HG02840 (cell line): Measurements from ENCODE around the gene ARHGAP18.

Source experiments
- ATAC-seq: cut with Tn5 transposase; IDR thresholded peaks from one replicate; pipeline ENCODE4 v1.9.1; 2021; ENCODE audit warnings: mild to moderate bottlenecking, moderate library complexity, moderate number of reproducible peaks; ENCODE audit not compliant: unreplicated experiment, low FRiP score

Gene ARHGAP18, protein sequence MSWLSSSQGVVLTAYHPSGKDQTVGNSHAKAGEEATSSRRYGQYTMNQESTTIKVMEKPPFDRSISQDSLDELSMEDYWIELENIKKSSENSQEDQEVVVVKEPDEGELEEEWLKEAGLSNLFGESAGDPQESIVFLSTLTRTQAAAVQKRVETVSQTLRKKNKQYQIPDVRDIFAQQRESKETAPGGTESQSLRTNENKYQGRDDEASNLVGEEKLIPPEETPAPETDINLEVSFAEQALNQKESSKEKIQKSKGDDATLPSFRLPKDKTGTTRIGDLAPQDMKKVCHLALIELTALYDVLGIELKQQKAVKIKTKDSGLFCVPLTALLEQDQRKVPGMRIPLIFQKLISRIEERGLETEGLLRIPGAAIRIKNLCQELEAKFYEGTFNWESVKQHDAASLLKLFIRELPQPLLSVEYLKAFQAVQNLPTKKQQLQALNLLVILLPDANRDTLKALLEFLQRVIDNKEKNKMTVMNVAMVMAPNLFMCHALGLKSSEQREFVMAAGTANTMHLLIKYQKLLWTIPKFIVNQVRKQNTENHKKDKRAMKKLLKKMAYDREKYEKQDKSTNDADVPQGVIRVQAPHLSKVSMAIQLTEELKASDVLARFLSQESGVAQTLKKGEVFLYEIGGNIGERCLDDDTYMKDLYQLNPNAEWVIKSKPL

DNA sequence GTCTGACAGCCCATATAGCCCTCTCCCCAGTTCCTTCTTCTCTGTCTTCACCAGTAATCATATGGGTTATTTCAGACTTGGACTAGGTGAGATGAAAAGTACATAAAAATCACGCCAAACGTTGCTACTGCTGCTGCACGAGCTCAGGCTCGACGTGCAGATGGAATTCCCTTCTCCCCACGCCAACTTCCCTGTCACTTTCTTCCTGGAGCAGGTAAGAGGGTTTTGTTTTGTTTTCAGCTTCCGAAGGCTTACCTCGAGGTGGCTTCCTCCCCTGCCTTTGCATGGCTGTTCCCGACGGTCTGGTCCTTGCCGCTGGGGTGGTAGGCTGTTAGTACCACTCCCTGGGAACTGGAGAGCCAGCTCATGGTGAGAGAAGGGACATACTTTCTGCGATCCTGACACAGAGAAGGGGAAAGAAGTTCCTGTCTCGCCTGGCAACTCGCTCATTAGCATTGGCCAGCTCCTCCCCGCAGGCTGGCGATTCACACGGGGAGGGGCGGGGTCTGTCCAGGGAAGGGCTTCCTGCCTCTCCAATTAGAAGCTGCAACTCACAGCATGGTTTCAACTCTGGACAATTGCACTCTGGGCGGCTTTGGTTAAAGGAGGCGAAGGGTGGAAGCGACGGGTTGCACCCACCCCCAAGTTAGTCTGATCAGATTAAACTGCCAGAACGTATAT lies at the start of gene ARHGAP18:
ARHGAP18 (minus strand) TSS at position 409 of the 681 bp plus-strand sequence; CDS start at position 368, 41 bp downstream.
- peak; percentile 94 for ATAC-seq

DNA sequence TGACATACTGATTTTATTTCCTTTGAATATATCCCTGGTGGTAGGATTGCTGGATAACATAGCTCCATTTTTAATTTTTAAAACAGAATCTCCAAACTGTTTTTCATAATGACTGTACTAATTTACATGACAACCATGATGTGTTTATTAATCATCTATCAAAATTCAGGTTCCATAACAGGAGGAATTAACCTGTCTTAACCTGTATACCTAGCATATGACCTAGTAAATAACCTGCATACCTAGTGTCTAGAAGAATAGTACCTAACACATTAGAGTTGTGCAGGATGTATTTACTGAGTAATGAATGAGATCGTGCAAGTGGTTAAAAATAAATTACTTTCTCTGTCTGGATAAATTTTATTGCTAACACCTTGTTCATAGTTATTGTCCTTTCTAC lies 45.8 kb upstream of the ARHGAP18 start:
- ATAC-seq = no peak

DNA sequence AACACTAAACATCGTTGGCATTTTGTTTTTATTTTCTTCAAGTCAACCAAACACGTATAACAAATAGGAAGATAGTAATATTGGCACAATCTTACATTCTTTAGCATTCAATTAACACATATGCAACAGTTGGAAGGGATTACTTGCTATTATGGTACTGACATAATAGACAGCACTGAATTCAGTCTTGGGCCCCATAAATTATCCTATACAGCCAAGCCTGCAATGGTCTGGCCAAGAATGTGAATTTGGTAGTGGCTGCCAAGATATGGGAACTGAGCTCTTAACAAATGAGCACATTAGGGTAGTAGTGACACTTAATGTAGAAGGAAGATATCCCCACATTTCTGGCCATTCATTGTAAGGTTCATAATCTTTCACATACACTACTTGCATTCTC lies 44.8 kb upstream of the ARHGAP18 start:
- ATAC-seq = no peak

DNA sequence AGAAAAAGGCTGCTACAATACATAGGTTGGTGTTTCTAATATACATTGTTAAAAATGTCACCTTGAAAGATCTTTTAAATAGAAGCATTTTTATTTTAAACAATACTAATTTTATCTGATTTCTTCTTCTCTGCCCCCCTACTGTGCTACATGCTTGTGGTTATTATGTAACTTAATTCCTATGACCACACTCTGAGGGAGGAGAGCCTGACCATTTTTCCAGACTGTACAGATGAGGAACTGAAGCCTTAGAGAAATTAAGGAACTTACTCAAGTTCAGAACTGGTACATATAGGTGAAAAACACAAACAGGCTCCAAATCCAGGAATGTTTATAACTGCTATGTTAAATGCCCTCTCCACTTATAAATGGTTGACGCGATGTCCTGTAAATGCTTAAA lies 43.4 kb upstream of the ARHGAP18 start:
- no peak for ATAC-seq

DNA sequence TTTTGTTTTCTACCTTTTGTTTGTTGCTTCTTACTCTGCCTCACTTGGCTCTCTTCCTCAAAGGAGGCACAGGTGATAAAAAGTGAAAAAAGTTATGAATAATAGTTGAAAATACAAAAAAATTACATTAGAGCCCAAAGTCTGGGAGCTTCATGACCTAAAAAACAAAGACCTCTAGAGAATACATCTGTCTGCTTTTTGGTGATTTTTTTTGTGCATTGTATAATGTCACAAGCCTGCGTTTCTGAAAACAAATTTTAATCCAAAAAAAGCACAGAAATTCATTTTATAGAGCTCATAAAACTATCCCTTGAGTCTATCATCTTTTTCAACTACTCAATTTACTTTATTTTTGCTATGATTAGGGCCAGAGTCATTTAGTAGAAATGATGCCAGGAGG lies 41.4 kb upstream of the ARHGAP18 start:
- no peak for ATAC-seq

DNA sequence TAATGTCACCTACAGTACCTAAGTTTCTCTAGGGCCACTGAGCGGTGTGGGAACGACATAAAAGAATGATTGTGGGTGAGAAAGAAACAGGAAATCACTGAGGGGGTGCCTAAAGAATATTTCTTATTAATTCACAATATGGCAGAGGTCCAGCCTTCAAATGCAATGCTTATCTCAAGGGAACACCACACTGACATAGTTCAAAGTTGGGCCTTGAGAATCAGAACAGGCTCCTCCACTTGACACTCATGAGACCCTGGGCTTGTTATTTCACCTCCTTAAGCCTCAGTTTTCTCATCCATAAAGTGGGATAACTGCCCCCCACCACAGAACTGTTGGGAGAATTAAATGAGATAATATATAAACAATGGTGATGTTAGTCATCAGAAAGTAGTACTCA lies 40.4 kb upstream of the ARHGAP18 start:
- ATAC-seq = no peak

DNA sequence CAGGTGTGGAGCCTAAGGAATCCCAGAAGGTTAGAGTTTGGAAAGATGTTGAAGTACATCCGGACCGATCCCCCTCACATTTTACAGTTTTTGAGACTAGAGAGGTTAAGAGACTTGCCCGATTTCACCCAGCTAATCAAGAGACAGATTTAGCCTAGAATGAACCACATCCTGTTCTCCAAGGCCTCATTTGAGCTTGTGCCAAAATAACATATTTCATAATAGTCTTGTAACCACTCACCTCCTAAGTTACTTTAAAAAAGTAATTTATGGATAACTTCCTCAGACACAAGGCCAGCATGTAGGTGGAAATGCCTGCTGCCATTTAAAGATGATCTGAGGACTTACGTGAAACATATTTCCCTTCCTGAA lies 39.8 kb upstream of the ARHGAP18 start:
- no peak for ATAC-seq

DNA sequence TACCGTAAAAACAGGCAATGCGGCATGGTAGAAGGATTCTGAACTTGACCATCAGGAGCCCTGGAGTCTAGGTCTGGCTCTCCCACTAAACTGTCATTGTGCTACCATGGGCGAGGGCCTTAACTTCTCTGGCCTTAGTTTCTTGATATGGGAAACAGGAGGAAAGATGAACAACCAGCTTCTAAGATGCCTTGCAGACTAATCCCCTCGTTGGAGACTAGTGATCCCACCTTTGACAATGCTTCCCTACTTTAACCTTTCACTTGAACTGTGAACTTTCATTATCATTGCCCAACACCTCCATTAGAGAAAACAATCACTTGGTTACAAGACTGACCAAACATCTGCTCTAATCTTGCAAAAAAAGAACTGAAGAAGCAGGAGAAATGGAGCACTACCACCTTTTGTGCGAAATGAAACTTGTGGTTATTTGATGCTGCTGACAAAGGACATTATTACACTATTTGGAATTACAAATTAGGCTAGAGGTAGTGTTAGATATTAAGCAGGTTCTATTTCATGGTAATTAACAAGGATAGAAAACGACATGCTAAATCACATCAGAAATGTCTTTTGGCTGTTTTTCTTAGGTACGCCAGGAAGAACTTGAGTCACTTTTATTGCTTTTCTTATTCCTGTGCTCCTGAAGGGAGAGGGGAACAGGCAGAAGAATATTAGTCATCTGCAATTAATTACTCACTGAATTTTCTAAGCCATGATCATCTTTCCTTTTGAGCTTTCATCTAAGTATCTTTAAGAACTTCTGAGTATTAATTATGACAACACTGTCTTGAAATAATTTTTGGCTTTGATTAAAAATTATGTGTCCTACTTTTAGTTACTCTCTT lies 39.1 kb upstream of the ARHGAP18 start:
- no peak for ATAC-seq

DNA sequence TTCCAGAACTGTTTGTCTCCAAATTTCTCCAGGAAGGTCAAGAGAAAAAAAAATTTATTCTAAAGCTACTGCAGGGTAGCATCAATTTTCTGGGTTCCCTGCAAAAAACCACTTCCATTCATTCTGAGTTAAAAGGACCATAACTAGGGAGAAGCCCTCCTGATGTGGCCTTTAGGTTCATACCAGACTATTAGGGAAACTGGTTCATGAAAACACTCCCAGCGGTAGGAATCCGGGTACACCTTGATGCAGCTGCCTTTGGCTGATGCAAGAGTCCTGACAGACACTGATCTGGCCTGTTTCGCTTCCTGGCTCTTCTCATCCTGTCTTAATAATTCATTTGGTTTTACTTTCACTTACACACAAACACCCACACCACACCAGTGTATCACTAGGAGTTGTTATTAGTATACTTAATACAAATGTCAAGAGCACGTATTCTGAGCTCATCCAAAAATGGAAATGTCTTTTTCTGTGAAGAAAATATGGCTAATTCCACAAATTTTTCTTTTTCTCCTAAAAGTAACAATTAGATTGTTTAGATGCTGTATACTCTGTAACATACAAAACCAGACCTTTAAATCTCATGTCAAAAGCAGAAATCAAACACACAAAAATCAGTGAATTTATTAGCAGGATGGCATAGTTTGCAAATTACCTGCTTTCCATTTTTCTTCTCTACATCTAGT lies 38.4 kb upstream of the ARHGAP18 start:
- ATAC-seq = peak; percentile 86

DNA sequence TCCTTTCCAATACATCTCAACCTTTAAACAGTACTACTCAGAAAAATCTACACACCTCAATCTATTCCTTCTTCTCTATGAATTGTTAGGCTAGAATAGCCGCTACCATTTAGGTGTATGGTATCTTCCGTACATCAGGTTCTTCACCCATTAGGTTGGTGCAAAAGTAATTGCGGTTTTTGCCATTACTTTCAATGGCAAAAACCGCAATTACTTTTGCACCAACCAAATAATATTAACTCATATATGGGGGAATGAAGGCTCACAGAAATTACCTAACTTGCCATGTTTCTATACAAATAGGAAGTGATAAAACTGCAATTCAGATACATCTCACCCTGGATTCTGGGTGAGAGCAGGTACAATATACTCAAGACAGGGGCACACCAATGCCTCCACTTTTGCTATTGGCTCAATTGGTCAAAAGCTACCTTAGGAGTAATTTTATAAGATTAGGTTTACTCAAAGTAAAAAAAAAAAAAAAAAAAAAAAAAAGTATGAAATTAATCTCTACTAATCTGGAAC lies 37.7 kb upstream of the ARHGAP18 start:
- no peak for ATAC-seq

DNA sequence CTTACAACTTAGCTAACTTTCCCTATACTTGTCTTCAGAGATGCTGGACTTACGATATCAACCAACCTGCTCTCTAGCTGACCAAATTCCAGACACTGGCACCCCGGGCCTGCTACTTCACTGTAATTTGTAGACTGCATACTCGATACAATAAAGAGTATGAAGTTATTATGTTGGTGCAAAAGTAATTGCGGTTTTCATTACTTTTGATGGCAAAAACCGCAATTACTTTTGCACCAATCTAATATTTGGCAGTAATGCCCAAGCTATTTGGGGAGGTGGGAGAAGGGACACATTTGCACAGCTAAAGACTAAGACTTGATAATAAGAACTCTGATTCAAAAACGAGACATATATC lies 34.9 kb upstream of the ARHGAP18 start:
- no peak for ATAC-seq

DNA sequence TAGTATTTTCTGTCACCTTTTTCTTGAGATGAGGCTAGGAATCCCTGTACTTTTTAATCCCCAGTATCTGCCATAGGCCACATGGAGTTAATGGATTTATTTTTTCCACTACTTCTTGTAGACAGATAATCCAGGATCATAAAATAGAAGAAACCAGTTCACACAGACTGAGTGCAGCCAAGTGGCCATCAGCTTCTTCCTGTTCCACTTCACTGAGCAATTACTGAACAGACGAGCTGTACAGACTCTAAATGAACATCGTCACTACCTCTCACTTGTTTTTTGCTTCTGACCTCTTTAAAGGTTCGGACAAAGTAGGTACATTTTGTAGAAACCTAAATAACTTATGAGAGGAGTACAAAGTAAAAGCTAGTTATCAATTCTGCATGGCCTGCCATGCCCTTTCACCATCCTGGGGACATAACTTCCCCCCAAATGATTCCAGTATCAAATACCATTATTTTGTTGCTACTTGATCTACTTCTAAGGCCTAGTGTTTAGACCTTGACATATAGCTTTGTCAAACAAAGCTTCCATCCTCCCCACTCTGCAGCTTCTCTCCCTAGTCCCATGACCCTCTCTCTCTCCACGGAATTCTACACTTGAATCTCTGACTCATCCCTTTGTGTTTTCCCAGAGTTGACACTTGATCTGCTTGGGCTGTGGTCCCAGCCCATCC lies 34.4 kb upstream of the ARHGAP18 start:
- no peak for ATAC-seq

DNA sequence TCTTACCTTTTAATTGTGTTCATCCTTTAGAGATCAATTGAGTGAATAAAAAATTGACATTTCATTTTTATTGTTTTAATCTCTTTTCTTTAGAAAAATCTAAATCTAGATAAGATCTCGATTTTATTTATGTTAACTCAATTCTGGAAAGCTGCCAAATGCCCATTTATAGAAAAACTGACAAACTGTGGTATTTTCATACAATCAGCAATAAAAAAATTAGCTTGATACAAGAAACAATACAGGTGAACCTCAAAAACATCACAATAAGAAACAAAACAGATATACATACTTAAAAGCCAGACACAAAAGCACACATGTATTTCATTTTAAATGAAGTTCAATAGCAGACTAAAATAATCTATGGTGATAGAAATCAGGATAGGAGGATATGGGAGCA lies 30.0 kb upstream of the ARHGAP18 start:
- ATAC-seq = no peak

DNA sequence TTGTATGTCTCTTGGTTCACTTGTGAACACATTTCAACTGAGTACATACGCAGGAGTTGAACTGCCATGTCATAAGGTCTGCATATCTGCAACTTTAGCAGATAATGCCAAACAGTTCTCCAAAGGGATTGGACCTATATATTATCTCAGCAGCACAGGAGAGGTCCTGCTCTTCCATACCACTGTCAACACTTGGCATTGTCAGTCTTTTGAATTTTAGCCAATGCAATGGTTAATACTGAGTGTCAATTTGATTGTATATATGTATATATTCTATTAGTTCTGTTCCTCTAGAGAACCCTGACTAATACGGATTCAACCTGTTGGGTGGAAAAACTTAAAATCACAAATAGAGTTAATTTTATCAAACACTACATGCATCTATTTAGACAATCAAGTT lies 26.1 kb upstream of the ARHGAP18 start:
- ATAC-seq = no peak

DNA sequence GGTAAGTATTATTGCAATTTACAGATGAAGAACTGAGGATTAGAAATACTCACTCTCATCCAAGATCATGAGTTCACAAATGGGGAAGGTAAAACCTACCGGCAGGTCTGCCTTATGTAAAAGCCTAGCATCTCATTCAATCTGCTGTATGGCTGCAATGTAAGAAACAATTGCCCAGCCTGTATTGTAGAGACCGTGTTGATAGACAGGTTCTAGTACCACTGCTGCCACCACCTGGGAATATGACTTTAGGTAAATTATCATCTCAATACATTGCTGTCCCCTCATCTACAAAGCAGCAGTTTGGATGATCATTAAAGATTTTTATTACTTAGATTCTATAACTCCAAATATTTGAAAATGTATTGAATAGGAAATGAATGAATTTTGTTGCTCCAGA lies 23.3 kb upstream of the ARHGAP18 start:
- no peak for ATAC-seq

DNA sequence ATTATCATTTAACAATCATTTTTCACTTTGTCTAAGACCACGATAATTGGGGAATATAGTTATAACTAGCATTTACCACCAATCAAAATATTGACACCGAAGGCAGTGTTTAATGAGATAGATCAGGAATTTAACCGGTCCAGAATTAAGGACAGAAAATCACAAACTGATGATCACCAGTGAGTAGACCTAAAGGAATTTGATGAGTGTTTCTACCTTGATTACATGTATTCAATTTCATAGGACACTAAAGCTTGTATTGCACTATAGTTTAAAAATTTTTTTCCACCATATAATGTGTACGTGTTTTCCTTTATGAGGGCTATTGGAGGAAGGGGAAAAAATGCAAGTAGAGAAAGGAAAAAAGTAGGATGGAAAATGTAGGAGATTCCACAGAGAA lies 22.6 kb upstream of the ARHGAP18 start:
- no peak for ATAC-seq

DNA sequence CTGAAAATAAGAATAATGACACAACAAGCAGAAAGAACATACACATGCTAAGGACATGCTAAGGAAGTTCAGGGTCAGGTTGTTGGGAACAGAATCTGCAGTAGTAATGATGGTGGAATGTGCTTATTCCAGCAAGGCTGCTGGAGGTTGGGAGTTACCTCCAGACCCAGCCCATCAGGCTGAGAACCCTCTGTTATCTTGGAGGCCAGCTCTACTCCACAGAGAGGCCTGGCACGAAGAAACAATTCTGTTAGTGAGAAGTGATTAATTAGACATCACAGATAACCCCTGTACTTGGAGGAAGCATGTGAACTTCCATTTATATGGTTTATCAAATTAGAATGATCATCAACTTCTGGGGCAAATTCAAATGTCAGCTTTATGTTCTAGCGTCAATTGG lies 22.1 kb upstream of the ARHGAP18 start:
- no peak for ATAC-seq

DNA sequence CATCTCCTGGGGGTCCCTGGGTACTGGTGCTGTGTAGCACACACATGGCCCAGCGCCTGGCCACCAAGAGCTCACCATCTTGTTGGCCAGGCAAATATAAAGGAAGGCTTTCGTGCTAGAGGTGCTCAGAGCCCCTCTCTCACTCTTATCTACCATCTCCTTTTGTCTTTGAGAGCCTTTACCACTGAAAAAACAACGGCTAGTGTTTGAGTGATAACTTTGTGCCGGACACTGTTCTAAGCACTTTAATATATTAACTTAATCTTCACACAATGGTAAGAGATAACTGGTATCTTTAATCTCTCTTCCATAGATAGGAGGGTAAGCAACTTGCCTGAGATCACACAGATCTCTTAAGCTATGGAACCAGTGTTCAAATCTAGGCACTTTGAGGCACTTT lies 21.5 kb upstream of the ARHGAP18 start:
- ATAC-seq = no peak

DNA sequence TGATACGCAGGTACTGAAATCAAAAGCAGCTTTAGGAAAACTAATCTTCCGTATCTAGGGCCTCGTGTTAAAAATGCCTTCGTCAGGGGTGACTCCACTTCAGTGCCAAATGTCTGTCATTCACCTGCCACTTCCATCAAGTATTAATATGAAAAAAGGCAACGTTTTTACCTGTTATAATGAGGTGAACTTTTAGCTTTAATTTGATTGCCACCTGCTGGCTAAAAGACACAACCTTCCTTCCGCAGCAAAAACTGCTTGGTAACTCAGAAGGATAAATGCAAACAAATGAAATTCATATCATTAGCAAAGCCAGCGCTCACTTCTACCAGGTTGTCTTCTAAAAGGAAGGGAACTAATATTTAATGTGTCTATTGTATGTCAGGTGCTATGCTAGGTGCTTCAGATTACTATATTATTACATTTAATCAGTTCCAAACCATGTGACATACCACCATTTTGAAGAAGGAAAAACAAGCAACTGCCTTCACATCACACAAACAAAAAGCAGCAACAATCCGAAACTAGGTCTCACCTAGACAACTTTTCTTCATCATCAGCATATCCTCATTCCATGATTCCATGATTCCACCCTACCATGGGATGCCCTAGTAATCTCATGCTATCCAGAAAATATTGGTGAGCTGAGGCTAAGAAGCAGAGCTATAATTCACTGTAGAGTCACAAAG lies 20.6 kb upstream of the ARHGAP18 start:
- no peak for ATAC-seq
